CD4-positive, alpha-beta T cell treated with Interleukin-21 for 1 hour (primary cell): ENCODE results near the gene ACSL6.

Source experiments
- DNase-seq: peaks from one replicate; pipeline ENCODE4 v3.0.0-alpha.2; 2020

ACSL6 gene

GRCh38 chr5:132013006-132013689 is 1.7 kb upstream of the ACSL6 start:
- DNase-seq, result no peak

- DNase-seq, result no peak
Observed at GRCh38 chr5:132012371-132013005, 1.0 kb upstream of the ACSL6 start.

- no peak for DNase-seq
Observed at GRCh38 chr5:132010989-132011621, 353 bp downstream of the ACSL6 start.

- no peak for DNase-seq
Observed at GRCh38 chr5:132010645-132010988, 841 bp downstream of the ACSL6 start.

GRCh38 chr5:132009706-132010405 is 1.6 kb downstream of the ACSL6 start:
- DNase-seq, result no peak

GRCh38 chr5:132008961-132009680 is 2.3 kb downstream of the ACSL6 start:
- DNase-seq, result no peak

GRCh38 chr5:132008163-132008473 is 3.3 kb downstream of the ACSL6 start:
- DNase-seq, result no peak

GRCh38 chr5:132007399-132008162 is 3.9 kb downstream of the ACSL6 start:
- peak; percentile 80 for DNase-seq

GRCh38 chr5:132006331-132007120 is 4.9 kb downstream of the ACSL6 start:
- DNase-seq, result no peak

GRCh38 chr5:132005591-132005990 is 5.9 kb downstream of the ACSL6 start:
- DNase-seq, result no peak

GRCh38 chr5:132003982-132004381 is 7.5 kb downstream of the ACSL6 start:
- no peak for DNase-seq

GRCh38 chr5:132003170-132003744 is 8.2 kb downstream of the ACSL6 start:
- DNase-seq, result no peak

GRCh38 chr5:132002757-132003156 is 8.7 kb downstream of the ACSL6 start:
- no peak for DNase-seq

- no peak for DNase-seq
Observed at GRCh38 chr5:132001647-132002561, 9.6 kb downstream of the ACSL6 start.

- peak; percentile 63 for DNase-seq
Observed at GRCh38 chr5:132000677-132001453, 10.6 kb downstream of the ACSL6 start.

- DNase-seq, result no peak
Observed at GRCh38 chr5:132000241-132000490, 11.3 kb downstream of the ACSL6 start.

- no peak for DNase-seq
Observed at GRCh38 chr5:131999441-132000240, 11.8 kb downstream of the ACSL6 start.

- no peak for DNase-seq
Observed at GRCh38 chr5:131999041-131999440, 12.4 kb downstream of the ACSL6 start.
